ENCODE measurements around the gene PCED1A.
"Not testable (repeated sequence)": the region's sequence is repeated elsewhere in the genome, so short reads cannot be mapped to it uniquely, and the experiment has no call there.

Gene PCED1A

DNA sequence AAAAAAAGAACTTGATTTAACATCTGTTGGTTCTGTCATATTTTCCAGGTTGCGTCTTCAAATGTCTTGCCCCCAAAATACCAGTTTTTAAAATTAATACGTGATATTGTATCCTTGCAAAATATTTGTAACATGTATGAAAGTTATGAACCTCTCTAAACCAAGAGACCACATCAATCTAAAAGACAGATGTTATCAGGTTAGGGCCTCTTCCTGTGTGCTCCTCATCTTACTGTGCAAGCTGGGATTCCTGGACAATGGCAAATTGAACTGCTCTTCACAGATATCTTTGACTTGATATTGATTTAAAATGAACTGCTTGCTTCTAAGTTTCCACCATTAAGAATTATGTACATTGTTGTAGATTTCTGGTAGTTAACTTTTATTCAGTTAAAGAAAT is 14.7 kb downstream of the PCED1A start:
- no peak for DNase-seq

- no peak for DNase-seq
Measured at GRCh38 chr20:2822073-2822472, 18.4 kb downstream of the PCED1A start.

DNA sequence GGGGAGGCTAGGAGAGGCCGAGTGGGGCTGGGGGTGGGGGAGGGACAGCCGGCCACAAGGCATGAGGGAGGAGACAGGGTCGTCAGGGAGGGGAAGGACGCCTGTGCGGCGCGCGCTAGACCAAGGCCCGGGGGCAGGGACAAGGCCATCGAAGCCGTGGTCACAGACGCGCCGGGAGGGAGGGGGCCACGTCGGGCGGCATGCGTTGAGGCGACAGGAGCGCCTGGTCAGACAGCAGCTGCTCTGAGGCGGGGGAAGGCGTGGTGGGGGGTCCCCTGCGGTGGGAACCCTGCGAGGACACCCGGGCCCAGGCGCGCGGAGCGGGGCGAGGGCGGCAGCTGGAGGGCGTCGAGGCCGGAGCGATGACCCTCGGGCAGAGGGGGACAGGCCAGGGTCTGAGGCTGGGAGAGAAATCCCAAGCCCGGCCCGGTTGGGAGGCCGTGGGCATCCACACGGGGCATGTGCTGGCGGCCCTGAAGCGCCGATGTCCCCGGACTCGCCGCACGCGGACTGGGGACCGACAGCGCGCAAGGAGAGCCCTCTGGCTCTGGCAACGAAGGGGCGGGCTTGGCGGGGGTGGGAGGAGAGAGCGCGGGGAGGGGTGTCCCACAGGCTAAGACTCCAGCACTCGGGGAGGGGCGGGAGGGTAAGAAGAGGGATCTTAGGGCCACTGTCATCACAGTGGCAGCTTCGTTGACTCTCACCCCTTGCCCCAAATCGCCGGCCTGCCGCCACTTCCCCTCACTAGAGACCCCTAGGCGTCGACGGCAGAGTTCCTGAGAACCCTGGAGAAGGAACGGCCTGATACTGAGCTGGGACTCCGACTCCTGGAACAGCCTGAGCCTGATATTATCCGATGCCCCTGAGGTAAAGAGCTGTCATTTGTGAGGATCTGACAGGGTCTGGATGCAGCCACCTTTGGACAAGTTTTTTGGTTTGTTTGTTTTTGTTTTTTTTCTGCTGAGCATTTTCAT is 19.3 kb downstream of the PCED1A start:
- DNase-seq, result no peak

GRCh38 chr20:2820084-2820895 is 20.2 kb downstream of the PCED1A start:
- DNase-seq, result no peak

DNA sequence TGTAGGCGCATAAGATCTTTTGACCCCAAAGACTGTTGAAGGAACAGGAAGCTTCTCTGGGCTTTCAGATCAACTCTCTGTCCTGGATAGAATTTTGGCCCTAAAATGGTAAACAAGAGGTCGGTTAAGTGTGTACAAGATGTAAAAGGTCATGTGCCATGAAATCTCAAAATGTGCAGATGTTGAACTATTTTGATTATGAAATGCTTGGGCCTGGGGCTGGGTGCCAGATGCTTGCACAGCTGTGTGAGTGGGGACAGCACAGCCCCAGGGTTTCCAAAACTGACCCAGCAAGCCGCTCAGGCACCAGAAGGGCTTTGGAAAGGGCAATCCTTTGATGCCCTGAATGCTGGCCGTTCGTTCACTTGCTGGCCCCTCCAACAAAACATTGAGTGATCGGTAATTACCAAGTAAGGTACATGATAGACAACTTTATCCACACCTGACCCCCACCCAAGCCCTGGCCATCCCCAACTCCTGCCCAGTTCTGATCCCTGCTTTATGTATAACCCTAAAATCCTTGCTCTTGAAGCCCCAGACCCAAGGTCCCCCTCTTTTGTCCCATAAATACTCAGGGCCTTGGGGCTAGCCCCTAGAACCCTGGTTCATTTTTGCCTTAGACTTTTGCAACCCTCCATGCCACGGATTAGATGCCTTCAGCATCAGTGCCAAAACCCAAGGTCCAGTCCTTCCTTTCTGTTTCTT is 22.4 kb downstream of the PCED1A start:
- DNase-seq, result no peak

GRCh38 chr20:2817341-2817726 is 23.1 kb downstream of the PCED1A start:
- DNase-seq, result no peak

DNA sequence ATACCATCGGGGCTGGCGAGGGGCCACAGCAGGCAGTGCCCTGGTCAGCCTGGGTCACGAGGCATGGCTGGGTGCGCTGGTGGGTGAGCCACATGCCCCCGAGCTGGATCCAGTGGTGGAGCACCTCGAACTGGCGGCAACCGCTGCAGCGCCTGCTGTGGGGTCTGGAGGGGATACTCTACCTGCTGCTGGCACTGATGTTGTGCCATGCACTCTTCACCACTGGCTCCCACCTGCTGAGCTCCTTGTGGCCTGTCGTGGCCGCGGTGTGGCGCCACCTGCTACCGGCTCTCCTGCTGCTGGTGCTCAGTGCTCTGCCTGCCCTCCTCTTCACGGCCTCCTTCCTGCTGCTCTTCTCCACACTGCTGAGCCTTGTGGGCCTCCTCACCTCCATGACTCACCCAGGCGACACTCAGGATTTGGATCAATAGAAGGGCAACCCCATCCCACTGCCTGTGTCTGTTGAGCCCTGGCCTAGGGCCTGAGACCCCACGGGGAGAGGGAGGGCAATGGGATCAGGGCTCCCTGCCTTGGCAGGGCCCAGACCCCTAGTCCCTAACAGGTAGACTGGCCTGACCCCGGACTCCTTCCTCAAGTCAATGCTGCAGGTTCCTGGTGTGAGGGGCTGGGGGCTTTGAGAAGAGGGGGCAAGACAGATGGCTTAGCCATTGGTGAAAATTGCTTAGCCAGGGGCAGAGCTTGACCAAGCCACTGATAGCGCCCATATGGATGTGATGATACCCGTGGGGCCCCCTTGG is 23.7 kb downstream of the PCED1A start:
- DNase-seq, result no peak

GRCh38 chr20:2816030-2816582 is 24.3 kb downstream of the PCED1A start, which contains the start of gene TMEM239:
Gene TMEM239 (plus strand): TSS chr20:2816364. CDS start chr20:2816555, 191 bp downstream.
- no peak for DNase-seq

DNA sequence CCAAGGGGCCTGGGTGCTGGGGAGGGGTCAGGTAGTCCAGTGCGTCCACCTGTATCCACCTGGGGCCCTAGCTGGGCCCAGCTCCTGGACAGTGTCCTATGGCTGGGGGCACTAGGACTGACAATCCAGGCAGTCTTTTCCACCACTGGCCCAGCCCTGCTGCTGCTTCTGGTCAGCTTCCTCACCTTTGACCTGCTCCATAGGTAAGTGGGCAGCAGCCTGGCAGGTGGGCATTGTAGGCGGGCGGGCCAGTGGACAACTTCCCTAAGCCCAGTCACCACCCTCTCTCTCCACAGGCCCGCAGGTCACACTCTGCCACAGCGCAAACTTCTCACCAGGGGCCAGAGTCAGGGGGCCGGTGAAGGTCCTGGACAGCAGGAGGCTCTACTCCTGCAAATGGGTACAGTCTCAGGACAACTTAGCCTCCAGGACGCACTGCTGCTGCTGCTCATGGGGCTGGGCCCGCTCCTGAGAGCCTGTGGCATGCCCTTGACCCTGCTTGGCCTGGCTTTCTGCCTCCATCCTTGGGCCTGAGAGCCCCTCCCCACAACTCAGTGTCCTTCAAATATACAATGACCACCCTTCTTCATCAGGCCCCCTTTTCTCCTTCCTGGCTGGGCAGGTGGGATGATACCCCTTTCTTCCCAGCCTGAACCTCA is 25.1 kb downstream of the PCED1A start:
- no peak for DNase-seq

GRCh38 chr20:2814587-2815051 is 25.8 kb downstream of the PCED1A start, which contains the start of gene C20orf141:
Gene C20orf141 (plus strand): TSS chr20:2814987. CDS start chr20:2815185, 198 bp downstream.
- DNase-seq, result no peak

GRCh38 chr20:2814076-2814475 is 26.4 kb downstream of the PCED1A start:
- DNase-seq, result no peak

DNA sequence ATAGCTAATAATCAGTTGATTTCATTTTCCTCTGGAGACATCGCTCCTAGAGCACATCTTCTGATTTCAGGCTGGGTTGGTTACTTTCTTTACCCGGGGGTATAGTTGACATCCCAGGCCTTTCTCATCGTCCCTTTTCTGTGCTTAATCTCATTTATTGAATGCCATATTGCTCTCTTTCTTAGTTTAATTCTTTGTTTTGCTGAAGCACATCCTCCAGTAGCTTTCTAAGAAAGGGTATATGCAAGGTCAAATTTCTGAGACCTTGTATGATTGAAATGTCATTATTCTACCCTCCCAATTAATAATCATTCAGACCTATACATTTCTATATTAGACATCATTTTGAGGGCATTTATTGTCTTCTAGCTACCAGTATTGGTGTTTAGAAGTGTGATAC is 28.3 kb downstream of the PCED1A start:
- no peak for DNase-seq

- DNase-seq, result no peak
Measured at GRCh38 chr20:2809690-2810089, 30.8 kb downstream of the PCED1A start.

- DNase-seq, result not testable (repeated sequence)
Measured at GRCh38 chr20:2807929-2808328, 32.5 kb downstream of the PCED1A start.

DNA sequence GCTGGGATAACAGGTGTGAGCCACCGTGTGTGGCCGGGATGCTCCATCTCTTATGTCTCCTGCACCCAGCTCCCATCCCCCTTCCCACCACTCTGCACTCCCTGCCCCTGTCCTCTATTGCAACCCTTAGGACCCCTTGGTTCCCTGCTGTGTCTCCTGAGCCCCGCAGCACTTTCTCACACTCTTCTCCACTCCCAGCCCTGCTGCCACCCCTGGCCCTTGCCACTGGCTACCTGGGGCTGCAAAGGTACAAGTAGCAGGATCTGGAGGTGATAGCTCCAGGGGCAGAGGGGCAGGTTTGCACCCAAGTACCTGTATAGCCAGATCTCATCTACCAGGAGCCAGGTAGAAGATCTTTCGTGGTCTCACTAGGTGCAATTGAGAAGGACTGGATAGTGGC is 33.4 kb downstream of the PCED1A start:
- no peak for DNase-seq

GRCh38 chr20:2806351-2806701 is 34.1 kb downstream of the PCED1A start:
- DNase-seq, result no peak

DNA sequence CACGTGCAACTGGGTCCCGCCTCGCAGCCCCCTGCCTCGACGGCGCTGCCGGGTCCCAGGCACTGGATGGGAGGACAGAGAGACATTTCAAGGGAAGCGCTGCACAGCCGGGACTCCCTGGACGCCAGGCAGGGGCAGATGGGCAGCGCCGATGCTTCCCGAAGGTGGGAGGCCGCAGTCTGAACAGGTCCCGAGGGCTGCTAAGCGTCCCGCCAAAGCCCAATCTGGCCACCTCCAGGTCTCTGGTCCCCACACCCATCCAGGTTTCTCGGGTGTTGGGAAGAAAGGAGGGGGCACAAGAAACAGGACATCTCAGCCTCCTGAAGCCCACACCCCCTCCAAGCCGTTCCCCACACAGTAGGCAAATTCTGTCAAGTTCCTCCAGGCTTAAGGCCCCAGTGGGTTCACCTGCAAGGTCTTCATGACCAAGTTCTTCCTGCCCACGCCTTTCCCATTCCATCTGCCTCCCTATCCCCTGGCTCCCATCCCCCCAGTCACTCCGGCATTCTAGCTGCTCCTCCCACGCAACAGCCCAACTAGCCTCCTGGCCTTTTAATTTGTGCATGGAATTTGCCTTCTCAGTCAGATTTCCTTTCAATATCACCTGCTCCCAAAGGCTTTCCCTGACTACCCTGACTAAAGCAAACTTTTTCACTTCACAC is 34.6 kb downstream of the PCED1A start:
- no peak for DNase-seq

DNA sequence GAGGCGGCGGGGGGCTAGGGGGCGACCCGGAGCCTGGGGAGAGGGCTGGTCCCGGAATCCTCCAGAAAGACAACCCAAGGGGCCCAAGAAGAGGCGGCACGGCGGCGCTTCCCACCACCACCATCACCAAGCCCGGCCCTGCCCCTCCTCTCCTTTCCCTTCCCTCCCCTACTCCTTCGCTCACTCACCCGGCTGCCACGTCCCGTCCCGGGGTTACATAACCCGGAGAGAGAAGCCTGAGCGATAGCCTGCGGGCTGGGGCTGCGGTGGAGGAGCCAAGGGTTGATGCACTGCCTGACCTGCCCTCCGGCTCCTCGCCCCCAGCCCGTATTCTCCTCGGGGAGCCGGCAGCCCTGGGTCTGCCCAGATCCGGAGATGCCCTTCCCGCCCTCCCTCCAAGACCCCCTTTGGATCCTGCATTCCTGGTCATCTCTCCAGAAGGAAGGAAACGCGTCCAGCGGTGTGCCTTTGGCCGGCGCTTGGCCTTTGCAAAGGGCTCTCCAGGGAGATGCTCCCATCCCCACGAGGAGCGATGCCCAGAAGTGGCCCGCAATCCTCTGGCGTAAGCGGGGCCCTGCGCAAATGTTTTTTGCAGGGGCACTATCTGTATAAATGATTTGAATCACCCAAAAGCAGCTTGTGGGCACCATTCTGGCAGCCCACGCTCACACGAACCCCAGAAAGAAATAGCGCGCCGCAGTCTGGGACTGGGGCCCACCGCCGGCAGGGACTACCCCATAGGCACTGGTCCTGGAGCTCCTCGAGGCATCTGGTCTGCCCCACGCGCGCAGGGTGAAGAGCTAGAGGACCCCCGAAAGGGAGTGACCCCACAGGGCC is 35.4 kb downstream of the PCED1A start:
- no peak for DNase-seq

DNA sequence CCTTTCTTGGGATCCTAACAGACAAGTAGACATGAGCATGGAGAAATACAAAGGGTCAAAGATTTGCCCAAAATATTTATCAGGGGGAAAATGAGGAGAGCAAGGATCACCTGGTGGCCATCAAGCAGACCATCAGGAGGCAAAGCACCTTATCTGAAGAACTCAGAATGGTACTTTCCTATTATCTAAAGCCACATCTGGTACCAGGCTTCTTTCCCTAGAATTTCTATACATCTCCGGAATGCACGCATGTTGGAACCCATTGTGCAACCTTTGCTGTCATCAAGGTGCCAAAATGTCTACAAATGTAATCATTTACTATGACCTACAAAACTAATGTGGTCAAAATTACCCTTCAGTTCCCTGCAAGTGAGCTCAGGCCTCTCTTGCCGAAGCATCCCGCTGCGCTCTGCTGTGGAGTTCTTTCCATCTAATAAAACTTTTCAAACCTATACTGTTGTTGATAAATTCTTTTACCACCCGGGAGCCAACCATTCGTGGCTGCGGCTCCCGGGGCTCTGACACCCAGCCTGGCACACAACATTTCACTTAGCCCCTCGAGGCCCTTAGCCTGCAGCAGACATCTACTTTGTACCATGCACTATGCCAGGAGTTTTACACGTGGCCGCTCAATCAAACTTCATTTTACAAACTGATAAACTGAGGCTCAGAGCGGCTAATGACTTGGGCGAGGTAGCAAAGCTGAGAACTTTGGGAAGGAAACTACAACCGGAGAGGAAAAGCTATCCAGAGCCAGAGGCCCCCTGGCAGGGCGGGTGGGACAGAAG is 36.2 kb downstream of the PCED1A start:
- no peak for DNase-seq

Measured in hippocampal formation (tissue), 2 donors.